ENCODE results near the gene DIAPH1. TPM values are rescaled to one million over a fixed set of nuclear protein-coding genes. Genes with fewer than 3 reads are reported as not detected.

Gene DIAPH1
- total RNA-seq, 1 donor from 2014 or later: 25.4 TPM

GRCh38 chr5:141522301-141522700 is 96.5 kb downstream of the DIAPH1 start:
- no peak for DNase-seq (ENCODE audit: low read depth)

GRCh38 chr5:141521244-141521781 is 97.5 kb downstream of the DIAPH1 start:
- peak; percentile 99 for DNase-seq (ENCODE audit: low read depth)

- DNase-seq (ENCODE audit: low read depth): peak; percentile 61
These were observed 98.9 kb downstream of the DIAPH1 start for GRCh38 chr5:141519605-141520565.

GRCh38 chr5:141518618-141519015 is 100.2 kb downstream of the DIAPH1 start:
- DNase-seq (ENCODE audit: low read depth): peak; percentile 44

GRCh38 chr5:141517880-141518617 is 100.8 kb downstream of the DIAPH1 start:
- peak; percentile 97 for DNase-seq (ENCODE audit: low read depth)

- peak; percentile 44 for DNase-seq (ENCODE audit: low read depth)
These were observed 101.5 kb downstream of the DIAPH1 start for GRCh38 chr5:141517312-141517711.

- DNase-seq (ENCODE audit: low read depth): peak; percentile 81
These were observed 102.2 kb downstream of the DIAPH1 start for GRCh38 chr5:141516672-141517025.

- DNase-seq (ENCODE audit: low read depth): no peak
These were observed 102.7 kb downstream of the DIAPH1 start for GRCh38 chr5:141515946-141516671.

- DNase-seq (ENCODE audit: low read depth): no peak
These were observed 103.7 kb downstream of the DIAPH1 start for GRCh38 chr5:141515141-141515540.

GRCh38 chr5:141514330-141515133 is 104.3 kb downstream of the DIAPH1 start:
- DNase-seq (ENCODE audit: low read depth): no peak

GRCh38 chr5:141513627-141514329 is 105.0 kb downstream of the DIAPH1 start:
- peak; percentile 99 for DNase-seq (ENCODE audit: low read depth)

- DNase-seq (ENCODE audit: low read depth): no peak
These were observed 105.7 kb downstream of the DIAPH1 start for GRCh38 chr5:141512911-141513626.

GRCh38 chr5:141512390-141512910 is 106.3 kb downstream of the DIAPH1 start:
- peak; percentile 68 for DNase-seq (ENCODE audit: low read depth)

GRCh38 chr5:141511771-141512325 is 107.0 kb downstream of the DIAPH1 start:
- DNase-seq (ENCODE audit: low read depth): no peak

GRCh38 chr5:141510850-141511601 is 107.8 kb downstream of the DIAPH1 start:
- no peak for DNase-seq (ENCODE audit: low read depth)

- no peak for DNase-seq (ENCODE audit: low read depth)
These were observed 108.6 kb downstream of the DIAPH1 start for GRCh38 chr5:141510160-141510559.

GRCh38 chr5:141508798-141509611 is 109.8 kb downstream of the DIAPH1 start:
- peak; percentile 96 for DNase-seq (ENCODE audit: low read depth)

Measured in myocyte (in vitro differentiated cells).